SU-DHL-6 (cell line): ENCODE results near the gene KLHDC7B.

Experiments
- EZH2phosphoT487 ChIP-seq: fragments of 200-600 bp; sonication (generic), shearing (Covaris generic); conservative IDR thresholded peaks from 2 replicates; pipeline ENCODE4 v1.6.1; 2018; ENCODE audit warnings: mild to moderate bottlenecking, antibody characterized with exemption, low read length, moderate library complexity, mixed read lengths
- TF ChIP-seq, protein P1 (sequence below): fragments of 200-600 bp; sonication (generic); IDR thresholded peaks from one replicate; pipeline ENCODE4 v1.5.1; 2017; ENCODE audit warnings: antibody characterized with exemption, mild to moderate bottlenecking, low read length, moderate library complexity; ENCODE audit not compliant: insufficient read depth, poor library complexity, severe bottlenecking

DNA sequence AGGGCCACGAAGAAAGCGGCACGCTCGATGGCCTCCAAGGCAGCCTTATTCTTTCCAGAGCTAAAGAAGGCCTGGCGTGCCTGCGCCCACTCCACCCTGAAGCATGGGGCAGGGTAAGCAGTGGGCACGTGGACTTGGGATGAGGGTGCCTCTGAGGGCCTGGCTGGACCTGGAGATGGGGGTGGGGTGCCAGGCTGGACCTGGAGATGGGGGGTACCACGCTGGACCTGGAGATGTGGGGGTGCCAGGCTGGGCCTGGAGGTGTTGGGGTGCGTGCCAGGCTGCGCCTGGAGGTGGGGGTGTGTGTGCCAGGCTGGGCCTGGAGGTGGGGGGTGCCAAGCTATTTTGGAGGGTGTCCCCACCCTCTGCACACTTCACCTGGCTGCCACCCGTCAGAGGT lies 27.3 kb downstream of the KLHDC7B start:
- TF ChIP-seq EZH2phosphoT487 = no peak
- TF ChIP-seq, protein P1, sequence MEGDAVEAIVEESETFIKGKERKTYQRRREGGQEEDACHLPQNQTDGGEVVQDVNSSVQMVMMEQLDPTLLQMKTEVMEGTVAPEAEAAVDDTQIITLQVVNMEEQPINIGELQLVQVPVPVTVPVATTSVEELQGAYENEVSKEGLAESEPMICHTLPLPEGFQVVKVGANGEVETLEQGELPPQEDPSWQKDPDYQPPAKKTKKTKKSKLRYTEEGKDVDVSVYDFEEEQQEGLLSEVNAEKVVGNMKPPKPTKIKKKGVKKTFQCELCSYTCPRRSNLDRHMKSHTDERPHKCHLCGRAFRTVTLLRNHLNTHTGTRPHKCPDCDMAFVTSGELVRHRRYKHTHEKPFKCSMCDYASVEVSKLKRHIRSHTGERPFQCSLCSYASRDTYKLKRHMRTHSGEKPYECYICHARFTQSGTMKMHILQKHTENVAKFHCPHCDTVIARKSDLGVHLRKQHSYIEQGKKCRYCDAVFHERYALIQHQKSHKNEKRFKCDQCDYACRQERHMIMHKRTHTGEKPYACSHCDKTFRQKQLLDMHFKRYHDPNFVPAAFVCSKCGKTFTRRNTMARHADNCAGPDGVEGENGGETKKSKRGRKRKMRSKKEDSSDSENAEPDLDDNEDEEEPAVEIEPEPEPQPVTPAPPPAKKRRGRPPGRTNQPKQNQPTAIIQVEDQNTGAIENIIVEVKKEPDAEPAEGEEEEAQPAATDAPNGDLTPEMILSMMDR = no peak
